GM19328 (cell line): ENCODE results near the gene ST3GAL6.

Source experiments
- ATAC-seq: cut with Tn5 transposase; IDR thresholded peaks from one replicate; pipeline ENCODE4 v1.9.1; 2021; ENCODE audit warnings: mild to moderate bottlenecking, moderate library complexity; ENCODE audit not compliant: unreplicated experiment

Gene ST3GAL6

DNA sequence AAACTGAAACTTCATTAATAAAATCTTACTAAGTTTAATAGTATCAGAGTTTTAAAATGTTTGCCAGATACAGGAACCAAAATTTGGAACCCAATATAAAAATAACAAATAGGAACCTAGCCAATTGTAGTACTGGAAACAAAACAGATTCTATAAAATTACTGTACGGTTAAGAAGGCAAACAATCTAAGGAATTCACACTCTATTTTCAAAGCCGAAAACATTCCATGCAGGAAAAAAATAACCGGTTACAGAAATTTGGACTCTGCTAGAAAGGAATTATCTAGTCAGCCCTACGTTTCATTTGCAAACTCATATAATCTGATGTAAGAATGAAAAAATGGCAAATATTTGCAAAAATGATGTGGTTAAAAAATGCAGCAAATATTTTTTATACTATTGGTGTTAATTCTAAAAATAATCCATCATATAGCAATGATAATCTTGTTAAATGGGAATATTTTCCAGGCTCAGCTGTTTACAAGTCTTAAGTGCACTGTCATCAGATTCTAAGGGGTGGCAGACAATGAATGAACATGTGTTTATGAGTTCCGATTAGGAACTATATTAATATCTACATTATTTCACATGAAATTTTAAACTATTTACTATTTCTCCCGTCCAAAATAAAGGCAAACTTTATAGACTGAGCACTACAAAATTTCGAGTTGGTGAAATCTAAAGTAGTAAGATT is 80.3 kb downstream of the ST3GAL6 start:
- no peak for ATAC-seq
